Loucy (cell line): Measurements from ENCODE around the gene SDS.

Source experiments
- H2AFZ ChIP-seq: fragments of 200-600 bp; sonication (generic); 2 replicates; pipeline ENCODE4 v1.6.0; 2016; ENCODE audit warnings: antibody characterized with exemption, mild to moderate bottlenecking, low read length, moderate library complexity
- H3F3A ChIP-seq: fragments of 200-600 bp; 2 replicates; pipeline ENCODE4 v1.6.0; 2016; ENCODE audit warnings: antibody characterized with exemption, low read depth, mild to moderate bottlenecking
- H3K27me3 ChIP-seq: fragments of 200-600 bp; sonication (generic); 2 replicates; pipeline ENCODE4 v1.6.1; 2014; ENCODE audit warnings: low read length, mild to moderate bottlenecking; ENCODE audit not compliant: insufficient read depth, poor library complexity, severe bottlenecking
- H3K36me3 ChIP-seq: fragments of 200-600 bp; sonication (generic); 2 replicates; pipeline ENCODE4 v1.6.1; 2016; ENCODE audit warnings: low read length; ENCODE audit not compliant: insufficient read depth
- H3K4me1 ChIP-seq: fragments of 200-600 bp; sonication (generic); 2 replicates; pipeline ENCODE4 v1.5.1; 2014; ENCODE audit warnings: low read length, mild to moderate bottlenecking; ENCODE audit not compliant: insufficient read depth, poor library complexity, severe bottlenecking
- H3K4me2 ChIP-seq: fragments of 200-600 bp; sonication (generic); 2 replicates; pipeline ENCODE4 v1.6.0; 2014; ENCODE audit warnings: antibody characterized with exemption, low read length, low read depth, mild to moderate bottlenecking; ENCODE audit not compliant: poor library complexity, severe bottlenecking
- H3K4me3 ChIP-seq: fragments of 200-600 bp; sonication (generic); 2 replicates; pipeline ENCODE4 v1.5.1; 2014; ENCODE audit warnings: low read length, mild to moderate bottlenecking, mixed read lengths; ENCODE audit not compliant: poor library complexity, severe bottlenecking
- H3K79me2 ChIP-seq: fragments of 200-600 bp; sonication (generic); 2 replicates; pipeline ENCODE4 v1.6.1; 2014; ENCODE audit warnings: low read length; ENCODE audit not compliant: insufficient read depth
- H3K9ac ChIP-seq: fragments of 200-600 bp; sonication (generic); 2 replicates; pipeline ENCODE4 v1.6.0; 2014; ENCODE audit warnings: mild to moderate bottlenecking, low read depth, low read length, moderate library complexity; ENCODE audit not compliant: poor library complexity, severe bottlenecking
- H3K9me2 ChIP-seq: fragments of 200-600 bp; sonication (generic); replicated peaks from 2 replicates; pipeline ENCODE4 v1.6.1; 2016; ENCODE audit warnings: low read depth, low read length, mixed read lengths
- H3K9me3 ChIP-seq: fragments of 200-600 bp; sonication (generic); 2 replicates; pipeline ENCODE4 v1.6.1; 2014; ENCODE audit warnings: mild to moderate bottlenecking, antibody characterized with exemption, low read length, low read depth; ENCODE audit not compliant: insufficient read depth
- H4K20me1 ChIP-seq: fragments of 200-600 bp; sonication (generic); 2 replicates; pipeline ENCODE4 v1.6.0; 2014; ENCODE audit warnings: antibody characterized with exemption, low read length, mild to moderate bottlenecking; ENCODE audit not compliant: insufficient read depth, poor library complexity, severe bottlenecking
- EZH2phosphoT487 ChIP-seq: fragments of 200-600 bp; IDR thresholded peaks from 2 replicates; pipeline ENCODE4 v1.6.1; 2018; ENCODE audit warnings: antibody characterized with exemption, mild to moderate bottlenecking, moderate library complexity, borderline replicate concordance
- TF ChIP-seq, protein P1 (sequence below): fragments of 200-600 bp; sonication (generic); conservative IDR thresholded peaks from 2 replicates; pipeline ENCODE4 v1.5.1; 2014; ENCODE audit warnings: mild to moderate bottlenecking, antibody characterized with exemption, low read length

Gene SDS

DNA sequence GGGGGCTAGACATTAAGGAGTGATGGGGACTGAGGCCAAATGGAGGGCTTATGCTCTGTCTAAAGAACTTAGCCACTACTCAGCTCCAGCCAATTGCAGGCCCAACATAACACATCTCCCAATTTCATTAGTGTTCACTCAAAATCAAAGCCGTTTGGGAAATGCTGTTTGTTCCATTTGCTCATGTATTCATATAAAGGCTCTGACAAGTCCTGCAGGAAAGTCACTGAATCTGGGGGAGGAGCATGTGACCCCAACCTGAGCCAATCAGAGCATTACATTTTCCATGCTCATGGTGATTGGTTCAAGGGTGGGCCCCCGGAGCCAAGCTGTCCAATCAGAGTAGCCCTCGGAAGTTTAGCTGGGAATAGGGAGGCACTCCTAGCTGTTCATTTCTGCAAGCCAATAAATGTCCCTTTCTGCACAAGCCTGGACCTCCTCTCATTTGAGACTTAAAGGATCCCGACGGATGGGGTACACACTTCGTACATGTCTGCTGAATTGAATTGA, 39.4 kb upstream of the SDS start:
- H2AFZ ChIP-seq: no peak overlapping the region
- no peaks in the 10 kb centered on the region for H3K9me3 ChIP-seq
- no peaks in the 10 kb centered on the region for H4K20me1 ChIP-seq
- no peak overlapping the region for H3K4me2 ChIP-seq
- no peaks in the 10 kb centered on the region for H3K27me3 ChIP-seq
- TF ChIP-seq, protein P1, sequence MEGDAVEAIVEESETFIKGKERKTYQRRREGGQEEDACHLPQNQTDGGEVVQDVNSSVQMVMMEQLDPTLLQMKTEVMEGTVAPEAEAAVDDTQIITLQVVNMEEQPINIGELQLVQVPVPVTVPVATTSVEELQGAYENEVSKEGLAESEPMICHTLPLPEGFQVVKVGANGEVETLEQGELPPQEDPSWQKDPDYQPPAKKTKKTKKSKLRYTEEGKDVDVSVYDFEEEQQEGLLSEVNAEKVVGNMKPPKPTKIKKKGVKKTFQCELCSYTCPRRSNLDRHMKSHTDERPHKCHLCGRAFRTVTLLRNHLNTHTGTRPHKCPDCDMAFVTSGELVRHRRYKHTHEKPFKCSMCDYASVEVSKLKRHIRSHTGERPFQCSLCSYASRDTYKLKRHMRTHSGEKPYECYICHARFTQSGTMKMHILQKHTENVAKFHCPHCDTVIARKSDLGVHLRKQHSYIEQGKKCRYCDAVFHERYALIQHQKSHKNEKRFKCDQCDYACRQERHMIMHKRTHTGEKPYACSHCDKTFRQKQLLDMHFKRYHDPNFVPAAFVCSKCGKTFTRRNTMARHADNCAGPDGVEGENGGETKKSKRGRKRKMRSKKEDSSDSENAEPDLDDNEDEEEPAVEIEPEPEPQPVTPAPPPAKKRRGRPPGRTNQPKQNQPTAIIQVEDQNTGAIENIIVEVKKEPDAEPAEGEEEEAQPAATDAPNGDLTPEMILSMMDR: no peak
- TF ChIP-seq EZH2phosphoT487: no peak
- H3F3A ChIP-seq: no peaks in the 10 kb centered on the region
- H3K4me3 ChIP-seq: no peak overlapping the region
- no peaks in the 10 kb centered on the region for H3K4me1 ChIP-seq
- no peaks in the 10 kb centered on the region for H3K36me3 ChIP-seq
- H3K9ac ChIP-seq: no peak overlapping the region
- H3K79me2 ChIP-seq: no peaks in the 10 kb centered on the region
- H3K9me2 ChIP-seq: no peaks in the 10 kb centered on the region

DNA sequence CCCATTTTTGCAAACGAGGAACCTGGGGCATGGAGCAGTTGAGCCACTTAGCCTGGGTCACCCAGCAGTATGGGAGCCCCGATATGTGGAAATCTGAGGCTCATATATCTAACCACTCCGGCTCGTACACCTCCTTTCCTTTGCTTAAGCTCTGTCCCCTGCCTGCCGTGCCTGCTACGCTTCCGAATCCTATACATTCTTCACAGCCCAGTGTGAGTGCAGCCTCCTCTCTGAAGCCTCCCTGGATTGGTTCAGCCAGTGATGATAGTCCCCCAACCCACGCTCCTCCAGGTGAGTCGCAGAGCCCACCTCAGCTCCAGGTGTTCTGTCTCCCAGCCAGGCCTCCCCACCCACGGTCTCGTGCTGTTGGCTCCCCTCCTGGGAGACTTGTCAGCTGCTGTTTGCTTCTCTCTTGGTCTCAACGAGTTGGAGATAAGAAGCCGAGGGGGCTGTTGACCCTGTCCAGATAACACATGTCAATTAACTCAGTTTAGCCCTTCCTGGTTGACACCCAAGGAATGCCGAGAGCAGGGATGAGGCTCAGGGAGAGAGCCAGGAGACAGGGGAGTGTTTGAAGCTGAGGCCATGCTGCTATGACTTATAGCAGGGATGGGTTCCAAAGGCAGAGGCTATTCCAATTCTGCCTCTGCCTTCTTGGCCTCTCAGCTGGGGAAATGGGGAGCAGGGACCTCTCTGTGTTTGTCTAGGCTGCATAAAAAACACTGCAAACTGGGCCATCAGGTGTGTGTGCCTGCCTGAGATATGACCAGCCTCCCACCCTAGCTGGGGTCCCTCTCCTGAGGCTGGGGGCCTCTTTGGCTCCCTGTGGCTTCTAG, 37.5 kb upstream of the SDS start:
- H3K4me1 ChIP-seq: no peaks in the 10 kb centered on the region
- no peaks in the 10 kb centered on the region for H3F3A ChIP-seq
- no peak for TF ChIP-seq EZH2phosphoT487
- TF ChIP-seq, protein P1: no peak
- H3K9ac ChIP-seq: no peak overlapping the region
- no peak overlapping the region for H3K4me3 ChIP-seq
- H2AFZ ChIP-seq: no peak overlapping the region
- no peaks in the 10 kb centered on the region for H3K79me2 ChIP-seq
- no peaks in the 10 kb centered on the region for H4K20me1 ChIP-seq
- no peaks in the 10 kb centered on the region for H3K9me2 ChIP-seq
- H3K4me2 ChIP-seq: no peak overlapping the region
- no peaks in the 10 kb centered on the region for H3K36me3 ChIP-seq
- no peaks in the 10 kb centered on the region for H3K9me3 ChIP-seq
- no peaks in the 10 kb centered on the region for H3K27me3 ChIP-seq

DNA sequence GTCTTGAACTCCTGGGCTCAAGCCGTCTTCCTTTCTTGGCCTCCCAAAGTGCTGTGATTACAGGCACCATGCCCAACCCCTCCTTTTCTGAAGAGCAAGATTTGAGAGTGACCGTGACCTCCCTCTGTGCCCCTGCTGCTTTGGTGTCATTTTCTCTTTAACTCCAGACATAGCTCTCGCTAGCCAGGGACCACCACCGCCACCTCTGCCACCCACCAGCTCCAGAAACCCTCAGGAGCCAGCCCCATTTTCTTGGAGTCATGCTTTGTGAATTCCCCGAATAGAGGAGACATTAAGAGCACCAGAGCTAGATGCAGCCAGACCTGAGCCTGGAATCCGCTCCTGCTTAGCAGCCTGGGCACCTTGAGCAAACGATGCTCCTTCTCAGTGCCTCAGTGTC, 36.6 kb upstream of the SDS start:
- no peaks in the 10 kb centered on the region for H3K9me3 ChIP-seq
- H3F3A ChIP-seq: no peaks in the 10 kb centered on the region
- TF ChIP-seq EZH2phosphoT487: no peak
- TF ChIP-seq, protein P1: no peak

More for the DNA sequence above, 36.6 kb upstream of the SDS start:
- no peaks in the 10 kb centered on the region for H4K20me1 ChIP-seq
- H3K36me3 ChIP-seq: no peaks in the 10 kb centered on the region
- no peak overlapping the region for H2AFZ ChIP-seq
- H3K9me2 ChIP-seq: no peaks in the 10 kb centered on the region
- no peaks in the 10 kb centered on the region for H3K27me3 ChIP-seq
- H3K4me2 ChIP-seq: no peak overlapping the region
- no peak overlapping the region for H3K4me3 ChIP-seq
- no peaks in the 10 kb centered on the region for H3K4me1 ChIP-seq
- no peaks in the 10 kb centered on the region for H3K79me2 ChIP-seq
- no peak overlapping the region for H3K9ac ChIP-seq
